T-helper 1 cell treated with Interleukin-12 subunit alpha and Interleukin-12 subunit beta and Interleukin-4 antibody, amounts not matched to agents 30 μg/mL and 1 μg/mL, for 36 hours (primary cell): ENCODE results near the gene MTPN.
A peak's percentile ranks its signal among the peaks of the same experiment; 100 is the strongest.

Source experiments
- H3K27ac Mint-ChIP-seq: one replicate; pipeline ENCODE4 v1.8.0; 2021; ENCODE audit warnings: mild to moderate bottlenecking, mixed read lengths
- H3K27me3 Mint-ChIP-seq: one replicate; pipeline ENCODE4 v1.8.0; 2021; ENCODE audit warnings: low read depth, mixed read lengths
- H3K36me3 Mint-ChIP-seq: one replicate; pipeline ENCODE4 v1.8.0; 2021; ENCODE audit warnings: low read depth, mixed read lengths
- H3K4me1 Mint-ChIP-seq: one replicate; pipeline ENCODE4 v1.8.0; 2021; ENCODE audit warnings: low read depth, mixed read lengths
- H3K4me3 Mint-ChIP-seq: one replicate; pipeline ENCODE4 v1.8.0; 2021; ENCODE audit warnings: mild to moderate bottlenecking, moderate library complexity, mixed read lengths
- H3K9me3 Mint-ChIP-seq: one replicate; pipeline ENCODE4 v1.8.0; 2021; ENCODE audit warnings: mixed read lengths

MTPN gene

GRCh38 chr7:135998081-135998480, 20.9 kb upstream of the MTPN start:
- peaks cover 2% of the 10 kb centered on the region for H3K36me3 Mint-ChIP-seq
- no peak overlapping the region for H3K27ac Mint-ChIP-seq
- no peaks in the 10 kb centered on the region for H3K27me3 Mint-ChIP-seq
- H3K4me3 Mint-ChIP-seq = no peak overlapping the region
- H3K9me3 Mint-ChIP-seq = no peaks in the 10 kb centered on the region
- H3K4me1 Mint-ChIP-seq = peaks cover 17% of the 10 kb centered on the region

- Mint-ChIP-seq H3K4me1 (peaks cover 24% of the 10 kb centered on the region), H3K27me3 (no peaks in the 10 kb centered on the region), H3K36me3 (peaks cover 2% of the 10 kb centered on the region), H3K27ac (no peak overlapping the region), H3K9me3 (no peaks in the 10 kb centered on the region), H3K4me3 (no peak overlapping the region)
Measured at GRCh38 chr7:135995748-135996147, 18.6 kb upstream of the MTPN start.

GRCh38 chr7:135994466-135995205, 17.5 kb upstream of the MTPN start:
- no peaks in the 10 kb centered on the region for H3K9me3 Mint-ChIP-seq
- H3K27me3 Mint-ChIP-seq = no peaks in the 10 kb centered on the region
- peaks cover 29% of the 10 kb centered on the region for H3K4me1 Mint-ChIP-seq
- H3K36me3 Mint-ChIP-seq = peaks cover 2% of the 10 kb centered on the region
- H3K4me3 Mint-ChIP-seq = no peak overlapping the region
- no peak overlapping the region for H3K27ac Mint-ChIP-seq

- Mint-ChIP-seq H3K4me1 (peaks cover 29% of the 10 kb centered on the region), H3K27me3 (no peaks in the 10 kb centered on the region), H3K9me3 (no peaks in the 10 kb centered on the region), H3K27ac (peak overlapping the region; percentile 59), H3K4me3 (no peak overlapping the region), H3K36me3 (peaks cover 3% of the 10 kb centered on the region)
Measured at GRCh38 chr7:135993950-135994349, 16.8 kb upstream of the MTPN start.

GRCh38 chr7:135991906-135992305, 14.7 kb upstream of the MTPN start:
- Mint-ChIP-seq H3K27ac (no peak overlapping the region), H3K4me1 (peaks cover 28% of the 10 kb centered on the region), H3K4me3 (no peak overlapping the region), H3K9me3 (no peaks in the 10 kb centered on the region), H3K36me3 (peaks cover 3% of the 10 kb centered on the region), H3K27me3 (no peaks in the 10 kb centered on the region)

GRCh38 chr7:135991322-135991721, 14.2 kb upstream of the MTPN start:
- Mint-ChIP-seq H3K27me3 (no peaks in the 10 kb centered on the region), H3K4me3 (no peak overlapping the region), H3K36me3 (peaks cover 3% of the 10 kb centered on the region), H3K4me1 (peaks cover 28% of the 10 kb centered on the region), H3K27ac (peak overlapping the region; percentile 64), H3K9me3 (no peaks in the 10 kb centered on the region)

- Mint-ChIP-seq H3K4me3 (no peak overlapping the region), H3K27me3 (no peaks in the 10 kb centered on the region), H3K4me1 (peaks cover 28% of the 10 kb centered on the region), H3K27ac (no peak overlapping the region), H3K36me3 (peaks cover 3% of the 10 kb centered on the region), H3K9me3 (no peaks in the 10 kb centered on the region)
Measured at GRCh38 chr7:135990258-135990657, 13.1 kb upstream of the MTPN start.

- Mint-ChIP-seq H3K9me3 (no peaks in the 10 kb centered on the region), H3K36me3 (no peaks in the 10 kb centered on the region), H3K4me3 (peak overlapping the region; percentile 73), H3K27ac (peak overlapping the region; percentile 81), H3K27me3 (no peaks in the 10 kb centered on the region), H3K4me1 (peaks cover 39% of the 10 kb centered on the region)
Measured at GRCh38 chr7:135981958-135982646, 4.9 kb upstream of the MTPN start.

GRCh38 chr7:135980665-135981180, 3.6 kb upstream of the MTPN start:
- peaks cover 2% of the 10 kb centered on the region for H3K36me3 Mint-ChIP-seq
- H3K4me3 Mint-ChIP-seq = peak overlapping the region; percentile 70
- peaks cover 46% of the 10 kb centered on the region for H3K4me1 Mint-ChIP-seq
- no peaks in the 10 kb centered on the region for H3K9me3 Mint-ChIP-seq
- peak overlapping the region; percentile 81 for H3K27ac Mint-ChIP-seq
- no peaks in the 10 kb centered on the region for H3K27me3 Mint-ChIP-seq

GRCh38 chr7:135980012-135980551, 2.9 kb upstream of the MTPN start:
- Mint-ChIP-seq H3K4me3 (peak overlapping the region; percentile 70), H3K9me3 (no peaks in the 10 kb centered on the region), H3K36me3 (peaks cover 3% of the 10 kb centered on the region), H3K27ac (peak overlapping the region; percentile 81), H3K4me1 (peaks cover 51% of the 10 kb centered on the region), H3K27me3 (no peaks in the 10 kb centered on the region)

GRCh38 chr7:135979471-135980011, 2.4 kb upstream of the MTPN start:
- Mint-ChIP-seq H3K27ac (no peak overlapping the region), H3K36me3 (peaks cover 5% of the 10 kb centered on the region), H3K9me3 (no peaks in the 10 kb centered on the region), H3K27me3 (no peaks in the 10 kb centered on the region), H3K4me3 (no peak overlapping the region), H3K4me1 (peaks cover 55% of the 10 kb centered on the region)

GRCh38 chr7:135978624-135979023, 1.5 kb upstream of the MTPN start:
- peaks cover 7% of the 10 kb centered on the region for H3K36me3 Mint-ChIP-seq
- H3K4me3 Mint-ChIP-seq = no peak overlapping the region
- H3K4me1 Mint-ChIP-seq = peaks cover 60% of the 10 kb centered on the region
- H3K9me3 Mint-ChIP-seq = no peaks in the 10 kb centered on the region
- H3K27me3 Mint-ChIP-seq = no peaks in the 10 kb centered on the region
- H3K27ac Mint-ChIP-seq = no peak overlapping the region

- H3K9me3 Mint-ChIP-seq = no peaks in the 10 kb centered on the region
- H3K27me3 Mint-ChIP-seq = no peaks in the 10 kb centered on the region
- peaks cover 7% of the 10 kb centered on the region for H3K36me3 Mint-ChIP-seq
- H3K4me3 Mint-ChIP-seq = peak overlapping the region; percentile 97
- peak overlapping the region; percentile 87 for H3K27ac Mint-ChIP-seq
- H3K4me1 Mint-ChIP-seq = peaks cover 64% of the 10 kb centered on the region
Measured at GRCh38 chr7:135977742-135978066, 545 bp upstream of the MTPN start.

GRCh38 chr7:135976312-135977006, 700 bp downstream of the MTPN start:
- Mint-ChIP-seq H3K27ac (peak overlapping the region; percentile 87), H3K4me1 (peaks cover 60% of the 10 kb centered on the region), H3K9me3 (no peaks in the 10 kb centered on the region), H3K4me3 (peak overlapping the region; percentile 97), H3K36me3 (peaks cover 7% of the 10 kb centered on the region), H3K27me3 (no peaks in the 10 kb centered on the region)
